Neural progenitor cell (in vitro differentiated cells): ENCODE results near the gene SMIM10L1.

Experiments
- EZH2 ChIP-seq: fragments of 200-600 bp; sonication (generic); IDR thresholded peaks from 2 replicates; pipeline ENCODE4 v1.6.1; 2017; ENCODE audit warnings: antibody characterized with exemption, mild to moderate bottlenecking, moderate library complexity
- TF ChIP-seq, protein P1 (sequence below): fragments of 200-600 bp; sonication (generic); IDR thresholded peaks from 2 replicates; pipeline ENCODE4 v1.5.1; 2017; ENCODE audit warnings: antibody characterized with exemption, mild to moderate bottlenecking

DNA sequence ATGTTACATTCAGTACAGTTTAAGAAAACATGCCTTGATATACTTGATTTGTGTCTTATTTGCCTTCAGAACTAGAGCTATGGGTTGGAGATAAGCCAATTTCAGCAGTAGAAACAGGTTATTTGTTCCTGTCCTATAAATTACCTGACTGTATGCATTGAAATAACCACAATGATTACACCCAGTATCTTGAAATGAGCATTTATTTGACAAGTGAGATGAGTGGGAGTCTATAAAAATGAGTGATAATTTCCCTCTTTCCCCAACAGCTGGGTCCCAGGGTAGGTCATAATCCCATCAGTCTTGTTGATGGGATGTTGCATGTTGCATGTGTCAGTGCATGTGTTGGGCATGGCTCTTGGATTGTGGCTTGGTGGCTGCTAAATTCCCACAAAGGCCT lies 12.0 kb downstream of the SMIM10L1 start:
- TF ChIP-seq EZH2, result no peak
- TF ChIP-seq, protein P1, sequence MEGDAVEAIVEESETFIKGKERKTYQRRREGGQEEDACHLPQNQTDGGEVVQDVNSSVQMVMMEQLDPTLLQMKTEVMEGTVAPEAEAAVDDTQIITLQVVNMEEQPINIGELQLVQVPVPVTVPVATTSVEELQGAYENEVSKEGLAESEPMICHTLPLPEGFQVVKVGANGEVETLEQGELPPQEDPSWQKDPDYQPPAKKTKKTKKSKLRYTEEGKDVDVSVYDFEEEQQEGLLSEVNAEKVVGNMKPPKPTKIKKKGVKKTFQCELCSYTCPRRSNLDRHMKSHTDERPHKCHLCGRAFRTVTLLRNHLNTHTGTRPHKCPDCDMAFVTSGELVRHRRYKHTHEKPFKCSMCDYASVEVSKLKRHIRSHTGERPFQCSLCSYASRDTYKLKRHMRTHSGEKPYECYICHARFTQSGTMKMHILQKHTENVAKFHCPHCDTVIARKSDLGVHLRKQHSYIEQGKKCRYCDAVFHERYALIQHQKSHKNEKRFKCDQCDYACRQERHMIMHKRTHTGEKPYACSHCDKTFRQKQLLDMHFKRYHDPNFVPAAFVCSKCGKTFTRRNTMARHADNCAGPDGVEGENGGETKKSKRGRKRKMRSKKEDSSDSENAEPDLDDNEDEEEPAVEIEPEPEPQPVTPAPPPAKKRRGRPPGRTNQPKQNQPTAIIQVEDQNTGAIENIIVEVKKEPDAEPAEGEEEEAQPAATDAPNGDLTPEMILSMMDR, result no peak
